Sigmoid colon (tissue), 4 donors: ENCODE data around the gene KRT17.

ENCODE experiments used
- POLR2AphosphoS5 ChIP-seq, 4 donors: sonication (generic); formaldehyde crosslinking; IDR thresholded peaks; one replicate each; pipeline ENCODE4 v1.6.1; 2017; ENCODE audit warnings: antibody characterized with exemption in 4 of 4
- TF ChIP-seq, protein P1 (sequence below), 4 experiments: fragments of 450-650 bp in 3 of 4; fragments of 200-600 bp in 1 of 4; IDR thresholded peaks; one replicate each; pipeline ENCODE4 v1.5.1; 2016 to 2019; ENCODE audit warnings: antibody characterized with exemption in 4 of 4, mild to moderate bottlenecking in 3 of 4, moderate library complexity in 2 of 4

DNA sequence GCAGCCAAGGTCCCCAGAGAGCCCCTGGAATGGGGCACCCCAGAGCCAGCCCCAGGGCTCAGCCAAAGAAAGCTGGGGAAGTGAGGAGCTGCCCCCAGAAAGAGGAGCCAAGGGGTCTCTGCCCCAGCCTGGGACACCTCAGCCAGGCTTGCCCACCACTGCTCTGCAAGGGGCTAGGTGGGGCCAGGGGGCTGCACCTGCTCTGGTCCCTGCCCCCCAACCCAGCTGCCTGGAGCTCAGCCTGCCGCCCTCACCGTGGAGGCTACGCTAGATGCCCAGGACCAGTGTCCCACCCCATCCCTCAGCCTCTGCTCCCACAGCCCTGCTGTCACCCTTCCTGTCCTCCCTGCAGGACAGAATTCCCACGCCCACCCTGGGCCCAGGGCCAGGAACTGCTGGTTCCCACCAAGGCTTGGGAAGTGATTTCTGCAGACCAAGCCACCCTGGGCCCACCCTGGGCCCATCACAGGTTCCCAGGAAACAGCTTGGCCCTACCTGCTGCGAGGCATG is 28.1 kb upstream of the KRT17 start:
- TF ChIP-seq, protein P1, sequence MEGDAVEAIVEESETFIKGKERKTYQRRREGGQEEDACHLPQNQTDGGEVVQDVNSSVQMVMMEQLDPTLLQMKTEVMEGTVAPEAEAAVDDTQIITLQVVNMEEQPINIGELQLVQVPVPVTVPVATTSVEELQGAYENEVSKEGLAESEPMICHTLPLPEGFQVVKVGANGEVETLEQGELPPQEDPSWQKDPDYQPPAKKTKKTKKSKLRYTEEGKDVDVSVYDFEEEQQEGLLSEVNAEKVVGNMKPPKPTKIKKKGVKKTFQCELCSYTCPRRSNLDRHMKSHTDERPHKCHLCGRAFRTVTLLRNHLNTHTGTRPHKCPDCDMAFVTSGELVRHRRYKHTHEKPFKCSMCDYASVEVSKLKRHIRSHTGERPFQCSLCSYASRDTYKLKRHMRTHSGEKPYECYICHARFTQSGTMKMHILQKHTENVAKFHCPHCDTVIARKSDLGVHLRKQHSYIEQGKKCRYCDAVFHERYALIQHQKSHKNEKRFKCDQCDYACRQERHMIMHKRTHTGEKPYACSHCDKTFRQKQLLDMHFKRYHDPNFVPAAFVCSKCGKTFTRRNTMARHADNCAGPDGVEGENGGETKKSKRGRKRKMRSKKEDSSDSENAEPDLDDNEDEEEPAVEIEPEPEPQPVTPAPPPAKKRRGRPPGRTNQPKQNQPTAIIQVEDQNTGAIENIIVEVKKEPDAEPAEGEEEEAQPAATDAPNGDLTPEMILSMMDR (IDR thresholded peaks at IDR 0.05): no peak
- TF ChIP-seq POLR2AphosphoS5 (IDR thresholded peaks at IDR 0.05): no peak
